ENCODE data around the gene IL32.

IL32 gene

GRCh38 chr16:3112058-3112880 is 46.8 kb downstream of the IL32 start, which contains the start of gene ZNF205:
ZNF205 (plus strand) TSS chr16:3112586; CDS start chr16:3113431, 845 bp downstream.
- peaks cover 4% of the 10 kb centered on the region for H3K4me1 ChIP-seq (ENCODE audit: control insufficient read depth, insufficient read depth, low read length)
- H3K27ac ChIP-seq (ENCODE audit: extremely low read depth, low read depth, low read length) = peak within 1 kb of the TSS; percentile 81; the same call in 1 of the 2 replicates
- ChIA-PET CTCF (interaction anchor here (0.7 to 1.7 kb wide), 6 partner anchors 17 to 54 kb away, joined by 3 to 5 read pairs (median 4); no protein-coding TSS in a partner anchor), POLR2A (interaction anchor here (0.5 to 3.8 kb wide), 5 partner anchors 17 to 388 kb away, joined by 3 to 14 read pairs (median 3); partner anchors contain the start of gene ZNF213)
- H3K36me3 ChIP-seq (ENCODE audit: control insufficient read depth in 2 of 2, insufficient read depth in 1 of 2, low read length in 2 of 2) = peaks cover 0 to 32% of the 10 kb centered on the region in 2 experiments; a peak in 2 of 3 replicates
- H3K4me3 ChIP-seq (ENCODE audit: low read depth, low read length) = peak within 1 kb of the TSS; percentile 74
- no peaks in the 10 kb centered on the region for H3K9me3 ChIP-seq (ENCODE audit: control insufficient read depth, insufficient read depth, low read depth, low read length)
- TF ChIP-seq ZNF624 (tag by site-specific recombination; IDR thresholded peaks at IDR 0.05) (no peak), ZNF175 (tag by site-specific recombination; IDR thresholded peaks at IDR 0.05) (no peak), ZBTB11 (tag by site-specific recombination; conservative IDR thresholded peaks at IDR 0.05; ENCODE audit: low read depth) (peak; percentile 99), ZNF292 (tag by site-specific recombination; IDR thresholded peaks at IDR 0.05; ENCODE audit: borderline replicate concordance, low read depth) (no peak), KLF9 (tag by site-specific recombination; IDR thresholded peaks at IDR 0.05; ENCODE audit: low read depth) (peak; percentile 33; the same call in 1 of the 2 replicates), RBAK (tag by site-specific recombination; IDR thresholded peaks at IDR 0.05) (no peak), ZFP41 (tag by site-specific recombination; IDR thresholded peaks at IDR 0.05; ENCODE audit: borderline replicate concordance) (no peak), ZNF223 (tag by site-specific recombination; IDR thresholded peaks at IDR 0.05) (no peak), HOXC10 (CRISPR knock-in tag; IDR thresholded peaks at IDR 0.05) (no peak), ZBTB17 (tag by site-specific recombination; IDR thresholded peaks at IDR 0.05) (peak; percentile 85), ZBTB10 (tag by site-specific recombination; IDR thresholded peaks at IDR 0.05) (peak; percentile 46; the same call in 1 of the 2 replicates), ZNF785 (tag by site-specific recombination; IDR thresholded peaks at IDR 0.05) (no peak), KLF8 (tag by site-specific recombination; IDR thresholded peaks at IDR 0.05) (peak; percentile 94), MZF1 (tag by site-specific recombination; IDR thresholded peaks at IDR 0.05; ENCODE audit: borderline replicate concordance) (no peak), GLIS1 (tag by site-specific recombination; IDR thresholded peaks at IDR 0.05) (peak; percentile 57), ZNF654 (tag by site-specific recombination; IDR thresholded peaks at IDR 0.05; ENCODE audit: low read depth) (no peak), ZNF221 (tag by site-specific recombination; IDR thresholded peaks at IDR 0.05; ENCODE audit: borderline replicate concordance) (no peak), ZNF335 (tag by site-specific recombination; conservative IDR thresholded peaks at IDR 0.05) (peak; percentile 92), ZXDB (tag by site-specific recombination; IDR thresholded peaks at IDR 0.05) (peak; percentile 92), ZNF132 (tag by site-specific recombination; IDR thresholded peaks at IDR 0.05; ENCODE audit: borderline replicate concordance) (no peak), ZNF214 (tag by site-specific recombination; IDR thresholded peaks at IDR 0.05; ENCODE audit: borderline replicate concordance) (no peak), ZNF585B (tag by site-specific recombination; IDR thresholded peaks at IDR 0.05) (no peak), ZFP3 (tag by site-specific recombination; IDR thresholded peaks at IDR 0.05; ENCODE audit: low read depth) (no peak), ZFP37 (tag by site-specific recombination; IDR thresholded peaks at IDR 0.05) (peak; percentile 86), ZNF433 (tag by site-specific recombination; IDR thresholded peaks at IDR 0.05; ENCODE audit: low read depth) (no peak)
- TF ChIP-seq, protein P1, sequence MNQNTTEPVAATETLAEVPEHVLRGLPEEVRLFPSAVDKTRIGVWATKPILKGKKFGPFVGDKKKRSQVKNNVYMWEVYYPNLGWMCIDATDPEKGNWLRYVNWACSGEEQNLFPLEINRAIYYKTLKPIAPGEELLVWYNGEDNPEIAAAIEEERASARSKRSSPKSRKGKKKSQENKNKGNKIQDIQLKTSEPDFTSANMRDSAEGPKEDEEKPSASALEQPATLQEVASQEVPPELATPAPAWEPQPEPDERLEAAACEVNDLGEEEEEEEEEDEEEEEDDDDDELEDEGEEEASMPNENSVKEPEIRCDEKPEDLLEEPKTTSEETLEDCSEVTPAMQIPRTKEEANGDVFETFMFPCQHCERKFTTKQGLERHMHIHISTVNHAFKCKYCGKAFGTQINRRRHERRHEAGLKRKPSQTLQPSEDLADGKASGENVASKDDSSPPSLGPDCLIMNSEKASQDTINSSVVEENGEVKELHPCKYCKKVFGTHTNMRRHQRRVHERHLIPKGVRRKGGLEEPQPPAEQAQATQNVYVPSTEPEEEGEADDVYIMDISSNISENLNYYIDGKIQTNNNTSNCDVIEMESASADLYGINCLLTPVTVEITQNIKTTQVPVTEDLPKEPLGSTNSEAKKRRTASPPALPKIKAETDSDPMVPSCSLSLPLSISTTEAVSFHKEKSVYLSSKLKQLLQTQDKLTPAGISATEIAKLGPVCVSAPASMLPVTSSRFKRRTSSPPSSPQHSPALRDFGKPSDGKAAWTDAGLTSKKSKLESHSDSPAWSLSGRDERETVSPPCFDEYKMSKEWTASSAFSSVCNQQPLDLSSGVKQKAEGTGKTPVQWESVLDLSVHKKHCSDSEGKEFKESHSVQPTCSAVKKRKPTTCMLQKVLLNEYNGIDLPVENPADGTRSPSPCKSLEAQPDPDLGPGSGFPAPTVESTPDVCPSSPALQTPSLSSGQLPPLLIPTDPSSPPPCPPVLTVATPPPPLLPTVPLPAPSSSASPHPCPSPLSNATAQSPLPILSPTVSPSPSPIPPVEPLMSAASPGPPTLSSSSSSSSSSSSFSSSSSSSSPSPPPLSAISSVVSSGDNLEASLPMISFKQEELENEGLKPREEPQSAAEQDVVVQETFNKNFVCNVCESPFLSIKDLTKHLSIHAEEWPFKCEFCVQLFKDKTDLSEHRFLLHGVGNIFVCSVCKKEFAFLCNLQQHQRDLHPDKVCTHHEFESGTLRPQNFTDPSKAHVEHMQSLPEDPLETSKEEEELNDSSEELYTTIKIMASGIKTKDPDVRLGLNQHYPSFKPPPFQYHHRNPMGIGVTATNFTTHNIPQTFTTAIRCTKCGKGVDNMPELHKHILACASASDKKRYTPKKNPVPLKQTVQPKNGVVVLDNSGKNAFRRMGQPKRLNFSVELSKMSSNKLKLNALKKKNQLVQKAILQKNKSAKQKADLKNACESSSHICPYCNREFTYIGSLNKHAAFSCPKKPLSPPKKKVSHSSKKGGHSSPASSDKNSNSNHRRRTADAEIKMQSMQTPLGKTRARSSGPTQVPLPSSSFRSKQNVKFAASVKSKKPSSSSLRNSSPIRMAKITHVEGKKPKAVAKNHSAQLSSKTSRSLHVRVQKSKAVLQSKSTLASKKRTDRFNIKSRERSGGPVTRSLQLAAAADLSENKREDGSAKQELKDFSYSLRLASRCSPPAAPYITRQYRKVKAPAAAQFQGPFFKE (tag by site-specific recombination; IDR thresholded peaks at IDR 0.05; ENCODE audit: borderline replicate concordance) = no peak

Measured in HEK293 (cell line).